HepG2 (cell line): ENCODE results near the gene NEURL2. TPM values are rescaled to one million over a fixed set of nuclear protein-coding genes. Genes with fewer than 3 reads are reported as not detected.

Experiments used
- CREB3 ChIP-seq: sonication (generic); formaldehyde crosslinking; IDR thresholded peaks from 2 replicates; pipeline ENCODE4 v1.5.0; 2020; ENCODE audit warnings: missing genetic modification reagents
- E2F1 ChIP-seq: sonication (generic); formaldehyde crosslinking; IDR thresholded peaks from 2 replicates; pipeline ENCODE4 v1.5.0; 2020; ENCODE audit warnings: missing genetic modification reagents
- EEA1 ChIP-seq: sonication (generic); formaldehyde crosslinking; IDR thresholded peaks from 2 replicates; pipeline ENCODE4 v1.5.1; 2020; ENCODE audit warnings: mild to moderate bottlenecking, missing genetic modification reagents, borderline replicate concordance
- HCFC1 ChIP-seq: fragments of 150-350 bp; IDR thresholded peaks from 2 replicates; pipeline ENCODE4 v1.6.1; 2014; ENCODE audit warnings: low read depth, low read length
- KAT7 ChIP-seq: IDR thresholded peaks from 2 replicates; pipeline ENCODE4 v1.6.1; 2018; ENCODE audit warnings: borderline replicate concordance, missing compliant biosample characterization
- MAFF ChIP-seq: IDR thresholded peaks from 2 replicates; pipeline ENCODE4 v1.6.1; 2011; ENCODE audit warnings: low read depth, low read length, improper control_type of control experiment
- NR2F2 ChIP-seq: IDR thresholded peaks from 2 replicates; pipeline ENCODE4 v1.6.1; 2012; ENCODE audit warnings: low read depth, inconsistent platforms, borderline replicate concordance
- NR2F6 ChIP-seq, 2 experiments: IDR thresholded peaks; 2 replicates each; pipeline ENCODE4 v1.6.1; 2016; ENCODE audit warnings: antibody characterized with exemption in 1 of 2, mild to moderate bottlenecking in 1 of 2
- POLR2G ChIP-seq: fragments of 200-400 bp; formaldehyde crosslinking; IDR thresholded peaks from 2 replicates; pipeline ENCODE4 v1.6.1; 2018; ENCODE audit warnings: mild to moderate bottlenecking, low read depth, low read length, moderate library complexity
- SNAI1 ChIP-seq: sonication (generic); formaldehyde crosslinking; IDR thresholded peaks from 2 replicates; pipeline ENCODE4 v1.5.0; 2020; ENCODE audit warnings: mild to moderate bottlenecking, missing genetic modification reagents, borderline replicate concordance
- ZIK1 ChIP-seq: sonication (generic); formaldehyde crosslinking; IDR thresholded peaks from 2 replicates; pipeline ENCODE4 v1.5.0; 2020; ENCODE audit warnings: mild to moderate bottlenecking, low read depth, missing genetic modification reagents, borderline replicate concordance
- ZNF138 ChIP-seq: sonication (generic); formaldehyde crosslinking; IDR thresholded peaks from 2 replicates; pipeline ENCODE4 v1.5.0; 2020; ENCODE audit warnings: mild to moderate bottlenecking, low read depth, missing genetic modification reagents
- ZNF264 ChIP-seq: sonication (generic); formaldehyde crosslinking; IDR thresholded peaks from 2 replicates; pipeline ENCODE4 v1.4.0; 2020; ENCODE audit warnings: missing genetic modification reagents
- ZNF468 ChIP-seq: sonication (generic); formaldehyde crosslinking; IDR thresholded peaks from 2 replicates; pipeline ENCODE4 v1.8.0; 2022; ENCODE audit warnings: mild to moderate bottlenecking, moderate library complexity, missing genetic modification reagents
- ZNF556 ChIP-seq: sonication (generic); formaldehyde crosslinking; IDR thresholded peaks from 2 replicates; pipeline ENCODE4 v1.4.0; 2020; ENCODE audit warnings: mild to moderate bottlenecking, missing genetic modification reagents, borderline replicate concordance
- ZNF619 ChIP-seq: sonication (generic); formaldehyde crosslinking; IDR thresholded peaks from 2 replicates; pipeline ENCODE4 v1.4.0; 2020; ENCODE audit warnings: mild to moderate bottlenecking, missing genetic modification reagents
- ZNF703 ChIP-seq: sonication (generic); formaldehyde crosslinking; IDR thresholded peaks from 2 replicates; pipeline ENCODE4 v1.5.1; 2020; ENCODE audit warnings: missing genetic modification reagents, mild to moderate bottlenecking, moderate library complexity, borderline replicate concordance
- ZNF772 ChIP-seq: sonication (generic); formaldehyde crosslinking; IDR thresholded peaks from 2 replicates; pipeline ENCODE4 v1.5.0; 2020; ENCODE audit warnings: mild to moderate bottlenecking, missing genetic modification reagents
- ZSCAN5A ChIP-seq: sonication (generic); formaldehyde crosslinking; IDR thresholded peaks from 2 replicates; pipeline ENCODE4 v1.8.0; 2022; ENCODE audit warnings: mild to moderate bottlenecking, missing genetic modification reagents, borderline replicate concordance
- polyA plus RNA-seq, 8 experiments: library from polyadenylated mRNA; depleted of rRNA in 3 of 8; stranded (reverse) in 7 of 8; unstranded in 1 of 8; fragments of >200 nt; fragmentation: Illumina TruSeq in 4 of 8; extraction: Trizol in 4 of 8; gene quantifications; 2 replicates each; pipeline versions ENCODE4 v1.2.1 to v1.2.3, GENCODE V29; 2011 to 2016; ENCODE audit warnings: low read depth in 4 of 8, missing spikeins in 1 of 8, mixed read lengths in 1 of 8; ENCODE audit not compliant: insufficient read depth in 1 of 8
- total RNA-seq, 5 experiments: library from RNA; depleted of rRNA; stranded (reverse); fragments of >200 nt; fragmentation: Illumina TruSeq; extraction: Trizol; gene quantifications; 2 replicates each; pipeline ENCODE4 v1.2.3, GENCODE V29; 2016; ENCODE audit warnings: low read depth in 1 of 5
- TF ChIP-seq, protein P1 (sequence below): sonication (generic); formaldehyde crosslinking; IDR thresholded peaks from 2 replicates; pipeline ENCODE4 v1.4.0; 2020; ENCODE audit warnings: mild to moderate bottlenecking, low read depth, missing genetic modification reagents
- TF ChIP-seq, protein P2 (sequence below): IDR thresholded peaks from 2 replicates; pipeline ENCODE4 v1.6.1; 2012; ENCODE audit warnings: low read length, improper control_type of control experiment

The NEURL2 gene
- total and polyA plus RNA-seq, 2 of the 13 experiments (the other 11 are each of a cell fraction or from before 2014, with no cell fraction given), result 7.2 to 9.7 TPM

GRCh38 chr20:45867136-45867818, 23.7 kb downstream of the NEURL2 start (continued):
- TF ChIP-seq NR2F2 (no peak), SNAI1 (no peak), MAFF (peak; percentile 77), NR2F6 (IDR thresholded peaks at IDR 0.05) (no peak), NR2F6 (CRISPR knock-in tag; IDR thresholded peaks at IDR 0.05) (0 out of 2 replicates have a peak, but pooled peaks have one; percentile 15), EEA1 (CRISPR knock-in tag) (no peak), CREB3 (CRISPR knock-in tag) (0 out of 2 replicates have a peak, but pooled peaks have one; percentile 52), ZNF264 (CRISPR knock-in tag) (no peak; the same call in 1 of the 2 replicates), ZIK1 (no peak), ZNF703 (CRISPR knock-in tag) (no peak), ZNF468 (CRISPR knock-in tag) (no peak), POLR2G (no peak), ZNF619 (no peak), KAT7 (CRISPR knock-in tag) (0 out of 2 replicates have a peak, but pooled peaks have one; percentile 7), ZSCAN5A (CRISPR knock-in tag) (no peak), E2F1 (CRISPR knock-in tag) (no peak), ZNF772 (no peak), ZNF556 (CRISPR knock-in tag) (no peak), HCFC1 (no peak), ZNF138 (CRISPR knock-in tag) (no peak)
- TF ChIP-seq, protein P1, sequence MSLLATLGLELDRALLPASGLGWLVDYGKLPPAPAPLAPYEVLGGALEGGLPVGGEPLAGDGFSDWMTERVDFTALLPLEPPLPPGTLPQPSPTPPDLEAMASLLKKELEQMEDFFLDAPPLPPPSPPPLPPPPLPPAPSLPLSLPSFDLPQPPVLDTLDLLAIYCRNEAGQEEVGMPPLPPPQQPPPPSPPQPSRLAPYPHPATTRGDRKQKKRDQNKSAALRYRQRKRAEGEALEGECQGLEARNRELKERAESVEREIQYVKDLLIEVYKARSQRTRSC, result no peak
- TF ChIP-seq, protein P2, sequence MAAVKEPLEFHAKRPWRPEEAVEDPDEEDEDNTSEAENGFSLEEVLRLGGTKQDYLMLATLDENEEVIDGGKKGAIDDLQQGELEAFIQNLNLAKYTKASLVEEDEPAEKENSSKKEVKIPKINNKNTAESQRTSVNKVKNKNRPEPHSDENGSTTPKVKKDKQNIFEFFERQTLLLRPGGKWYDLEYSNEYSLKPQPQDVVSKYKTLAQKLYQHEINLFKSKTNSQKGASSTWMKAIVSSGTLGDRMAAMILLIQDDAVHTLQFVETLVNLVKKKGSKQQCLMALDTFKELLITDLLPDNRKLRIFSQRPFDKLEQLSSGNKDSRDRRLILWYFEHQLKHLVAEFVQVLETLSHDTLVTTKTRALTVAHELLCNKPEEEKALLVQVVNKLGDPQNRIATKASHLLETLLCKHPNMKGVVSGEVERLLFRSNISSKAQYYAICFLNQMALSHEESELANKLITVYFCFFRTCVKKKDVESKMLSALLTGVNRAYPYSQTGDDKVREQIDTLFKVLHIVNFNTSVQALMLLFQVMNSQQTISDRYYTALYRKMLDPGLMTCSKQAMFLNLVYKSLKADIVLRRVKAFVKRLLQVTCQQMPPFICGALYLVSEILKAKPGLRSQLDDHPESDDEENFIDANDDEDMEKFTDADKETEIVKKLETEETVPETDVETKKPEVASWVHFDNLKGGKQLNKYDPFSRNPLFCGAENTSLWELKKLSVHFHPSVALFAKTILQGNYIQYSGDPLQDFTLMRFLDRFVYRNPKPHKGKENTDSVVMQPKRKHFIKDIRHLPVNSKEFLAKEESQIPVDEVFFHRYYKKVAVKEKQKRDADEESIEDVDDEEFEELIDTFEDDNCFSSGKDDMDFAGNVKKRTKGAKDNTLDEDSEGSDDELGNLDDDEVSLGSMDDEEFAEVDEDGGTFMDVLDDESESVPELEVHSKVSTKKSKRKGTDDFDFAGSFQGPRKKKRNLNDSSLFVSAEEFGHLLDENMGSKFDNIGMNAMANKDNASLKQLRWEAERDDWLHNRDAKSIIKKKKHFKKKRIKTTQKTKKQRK, result no peak
